DMS114 treated with DMSO at 0.1 percent for 48 hours (cell line): ENCODE data around the gene ATP2B3.

Source experiments
- DNase-seq: peaks from one replicate; lab custom pipeline; 2025; ENCODE audit not compliant: unreplicated experiment; lab: John Stamatoyannopoulos, UW

ATP2B3 gene

GRCh38 chrX:153631907-153632594 lies 114.6 kb downstream of the ATP2B3 start:
- DNase-seq: no peak
